Duodenal mucosa (tissue), 2 donors: ENCODE data around the gene NFIB.

Experiments
- H3K27ac ChIP-seq: one replicate; pipeline ENCODE4 v1.7.0; 2013; ENCODE audit warnings: low read depth, low read length
- H3K27me3 ChIP-seq, 2 donors: one replicate each; pipeline ENCODE4 v1.7.0; 2013; ENCODE audit warnings: low read length in 2 of 2, control low read depth in 1 of 2; ENCODE audit not compliant: insufficient read depth in 2 of 2, control insufficient read depth in 1 of 2
- H3K36me3 ChIP-seq, 2 donors: one replicate each; pipeline ENCODE4 v1.7.0; 2013; ENCODE audit warnings: low read length in 2 of 2, control low read depth in 1 of 2; ENCODE audit not compliant: insufficient read depth in 2 of 2, control insufficient read depth in 1 of 2
- H3K4me1 ChIP-seq, 2 donors: one replicate each; pipeline ENCODE4 v1.7.0; 2013; ENCODE audit warnings: low read length in 2 of 2, control low read depth in 1 of 2; ENCODE audit not compliant: insufficient read depth in 2 of 2, control insufficient read depth in 1 of 2
- H3K4me3 ChIP-seq, 2 donors: one replicate each; pipeline ENCODE4 v1.7.0; 2013; ENCODE audit warnings: low read length in 2 of 2, low read depth in 1 of 2
- H3K9ac ChIP-seq, 2 donors: one replicate each; pipeline ENCODE4 v1.7.0; 2013; ENCODE audit warnings: low read length in 2 of 2, low read depth in 1 of 2
- H3K9me3 ChIP-seq, 2 donors: one replicate each; pipeline ENCODE4 v1.7.0; 2013; ENCODE audit warnings: low read length in 2 of 2, control low read depth in 1 of 2; ENCODE audit not compliant: control insufficient read depth in 1 of 2

Gene NFIB

GRCh38 chr9:14313951-14314423 is at the start of gene NFIB:
Gene NFIB (minus strand): TSS chr9:14314141. CDS start chr9:14313511, 630 bp downstream.
- Histone ChIP-seq H3K9ac (peak within 1 kb of the TSS; percentile 91 to 96), H3K36me3 (no peaks in the 10 kb centered on the region), H3K9me3 (no peaks in the 10 kb centered on the region), H3K4me1 (peaks cover 9 to 21% of the 10 kb centered on the region in 2 donors), H3K4me3 (peak within 1 kb of the TSS; percentile 78 to 85), H3K27ac (peak within 1 kb of the TSS; percentile 82), H3K27me3 (peaks cover 0 to 11% of the 10 kb centered on the region in 2 donors)

- H3K36me3 ChIP-seq, result no peaks in the 10 kb centered on the region
- H3K9ac ChIP-seq, result no peak overlapping the region
- H3K4me3 ChIP-seq, result no peak overlapping the region
- no peak overlapping the region for H3K27ac ChIP-seq
- no peaks in the 10 kb centered on the region for H3K4me1 ChIP-seq
- H3K9me3 ChIP-seq, result no peaks in the 10 kb centered on the region
- no peaks in the 10 kb centered on the region for H3K27me3 ChIP-seq
These were observed 48.2 kb upstream of the NFIB start for GRCh38 chr9:14362175-14362574.

- Histone ChIP-seq H3K36me3 (no peaks in the 10 kb centered on the region), H3K4me1 (no peaks in the 10 kb centered on the region), H3K9me3 (no peaks in the 10 kb centered on the region), H3K27ac (no peak overlapping the region), H3K9ac (no peak overlapping the region), H3K27me3 (no peaks in the 10 kb centered on the region), H3K4me3 (no peak overlapping the region)
These were observed 47.1 kb upstream of the NFIB start for GRCh38 chr9:14361074-14361473.

- Histone ChIP-seq H3K4me3 (no peak overlapping the region), H3K9ac (no peak overlapping the region), H3K4me1 (no peaks in the 10 kb centered on the region), H3K36me3 (no peaks in the 10 kb centered on the region), H3K9me3 (no peaks in the 10 kb centered on the region), H3K27ac (no peak overlapping the region), H3K27me3 (no peaks in the 10 kb centered on the region)
These were observed 44.6 kb upstream of the NFIB start for GRCh38 chr9:14358523-14358922.

- peaks cover 0 to 6% of the 10 kb centered on the region in 2 donors for H3K4me1 ChIP-seq
- H3K27me3 ChIP-seq, result peaks cover 0 to 5% of the 10 kb centered on the region in 2 donors
- no peak overlapping the region for H3K4me3 ChIP-seq
- no peak overlapping the region for H3K27ac ChIP-seq
- H3K36me3 ChIP-seq, result no peaks in the 10 kb centered on the region
- no peak overlapping the region for H3K9ac ChIP-seq
- no peaks in the 10 kb centered on the region for H3K9me3 ChIP-seq
These were observed 42.7 kb upstream of the NFIB start for GRCh38 chr9:14356351-14357265.

- peaks cover 5 to 13% of the 10 kb centered on the region in 2 donors for H3K4me1 ChIP-seq
- no peaks in the 10 kb centered on the region for H3K9me3 ChIP-seq
- H3K36me3 ChIP-seq, result no peaks in the 10 kb centered on the region
- H3K27ac ChIP-seq, result no peak overlapping the region
- no peak overlapping the region for H3K9ac ChIP-seq
- H3K4me3 ChIP-seq, result no peak overlapping the region
- H3K27me3 ChIP-seq, result peaks cover 22 to 23% of the 10 kb centered on the region in 2 donors
These were observed 40.3 kb upstream of the NFIB start for GRCh38 chr9:14354201-14354600.

- Histone ChIP-seq H3K27me3 (peaks cover 30 to 31% of the 10 kb centered on the region in 2 donors), H3K27ac (no peak overlapping the region), H3K4me3 (peak overlapping the region in 1 of 2 donors; percentile 16), H3K36me3 (no peaks in the 10 kb centered on the region), H3K9me3 (no peaks in the 10 kb centered on the region), H3K4me1 (peaks cover 12 to 19% of the 10 kb centered on the region in 2 donors), H3K9ac (peak overlapping the region in 1 of 2 donors; percentile 38)
These were observed 39.5 kb upstream of the NFIB start for GRCh38 chr9:14353222-14354056.

- Histone ChIP-seq H3K4me3 (no peak overlapping the region), H3K36me3 (no peaks in the 10 kb centered on the region), H3K27me3 (peaks cover 39 to 40% of the 10 kb centered on the region in 2 donors), H3K4me1 (peaks cover 19 to 28% of the 10 kb centered on the region in 2 donors), H3K9me3 (no peaks in the 10 kb centered on the region), H3K27ac (no peak overlapping the region), H3K9ac (no peak overlapping the region)
These were observed 38.6 kb upstream of the NFIB start for GRCh38 chr9:14352503-14352902.

GRCh38 chr9:14351221-14351836 is 37.4 kb upstream of the NFIB start:
- Histone ChIP-seq H3K27me3 (peaks cover 51 to 52% of the 10 kb centered on the region in 2 donors), H3K27ac (no peak overlapping the region), H3K36me3 (no peaks in the 10 kb centered on the region), H3K4me3 (no peak overlapping the region), H3K9ac (no peak overlapping the region), H3K9me3 (no peaks in the 10 kb centered on the region), H3K4me1 (peaks cover 30 to 40% of the 10 kb centered on the region in 2 donors)
